ENCODE measurements around the gene SCN3A.

Gene SCN3A

GRCh38 chr2:165185633-165186032, 18.2 kb downstream of the SCN3A start:
- ATAC-seq: no peak

GRCh38 chr2:165182029-165182428, 21.8 kb downstream of the SCN3A start:
- no peak for ATAC-seq

- no peak for ATAC-seq
Observed at GRCh38 chr2:165176780-165177179, 27.1 kb downstream of the SCN3A start.

- no peak for ATAC-seq
Observed at GRCh38 chr2:165173215-165173614, 30.6 kb downstream of the SCN3A start.

- ATAC-seq: no peak
Observed at GRCh38 chr2:165164201-165164600, 39.6 kb downstream of the SCN3A start.

- no peak for ATAC-seq
Observed at GRCh38 chr2:165163761-165164160, 40.1 kb downstream of the SCN3A start.

GRCh38 chr2:165162466-165162865, 41.4 kb downstream of the SCN3A start:
- no peak for ATAC-seq

GRCh38 chr2:165161510-165161909, 42.3 kb downstream of the SCN3A start:
- ATAC-seq: no peak

- ATAC-seq: no peak
Observed at GRCh38 chr2:165157160-165157559, 46.7 kb downstream of the SCN3A start.

- no peak for ATAC-seq
Observed at GRCh38 chr2:165155152-165155551, 48.7 kb downstream of the SCN3A start.

GRCh38 chr2:165149439-165149838, 54.4 kb downstream of the SCN3A start:
- ATAC-seq: no peak

- ATAC-seq: no peak
Observed at GRCh38 chr2:165147186-165148045, 56.4 kb downstream of the SCN3A start.

- no peak for ATAC-seq
Observed at GRCh38 chr2:165144315-165144714, 59.5 kb downstream of the SCN3A start.

GRCh38 chr2:165141601-165142354, 62.1 kb downstream of the SCN3A start:
- ATAC-seq: no peak

- ATAC-seq: no peak
Observed at GRCh38 chr2:165126244-165126643, 77.6 kb downstream of the SCN3A start.

GRCh38 chr2:165122521-165122920, 81.3 kb downstream of the SCN3A start:
- ATAC-seq: no peak

GRCh38 chr2:165120740-165121467, 82.9 kb downstream of the SCN3A start:
- ATAC-seq: no peak

- no peak for ATAC-seq
Observed at GRCh38 chr2:165115258-165115657, 88.6 kb downstream of the SCN3A start.

- no peak for ATAC-seq
Observed at GRCh38 chr2:165114346-165114939, 89.4 kb downstream of the SCN3A start.

GRCh38 chr2:165113414-165113813, 90.4 kb downstream of the SCN3A start:
- no peak for ATAC-seq

GRCh38 chr2:165112789-165113188, 91.1 kb downstream of the SCN3A start:
- no peak for ATAC-seq

- ATAC-seq: no peak
Observed at GRCh38 chr2:165112133-165112573, 91.7 kb downstream of the SCN3A start.

GRCh38 chr2:165110394-165110793, 93.5 kb downstream of the SCN3A start:
- ATAC-seq: no peak

Data from activated CD4-positive, CD25-positive, alpha-beta regulatory T cell treated with anti-CD3 and anti-CD28 coated beads, Interleukin-2, amount 50 U/mL, for 24 hours (primary cell).